GM12801 (cell line): ENCODE results near the gene GIT1.

Experiments used
- CTCF ChIP-seq: IDR thresholded peaks from one replicate; pipeline ENCODE4 v1.5.1; 2011; ENCODE audit warnings: control low read depth; ENCODE audit not compliant: insufficient read length; ENCODE audit errors: extremely low read depth

The GIT1 gene

GRCh38 chr17:29619251-29619650, 29.8 kb upstream of the GIT1 start:
- TF ChIP-seq CTCF = no peak

- TF ChIP-seq CTCF = no peak
Measured at GRCh38 chr17:29618272-29619065, 29.0 kb upstream of the GIT1 start.

GRCh38 chr17:29617481-29618271, 28.2 kb upstream of the GIT1 start:
- TF ChIP-seq CTCF = no peak

GRCh38 chr17:29617125-29617480, 27.7 kb upstream of the GIT1 start:
- TF ChIP-seq CTCF = no peak

- no peak for TF ChIP-seq CTCF
Measured at GRCh38 chr17:29616300-29617048, 27.0 kb upstream of the GIT1 start.

- no peak for TF ChIP-seq CTCF
Measured at GRCh38 chr17:29615492-29616299, 26.2 kb upstream of the GIT1 start.
